Activated CD8-positive, alpha-beta T cell treated with anti-CD3 and anti-CD28 coated beads for 36 hours (primary cell): ENCODE results near the gene SHKBP1. TPM values are rescaled to one million over a fixed set of nuclear protein-coding genes. Genes with fewer than 3 reads are reported as not detected.

ENCODE experiments used
- ATAC-seq: fragments of 200-7000 bp; cut with Tn5 transposase; one replicate; pipeline ENCODE4 v1.10.0; 2021; ENCODE audit warnings: mild to moderate bottlenecking, moderate library complexity
- CTCF ChIA-PET: fragments of 350-600 bp; sonication (Branson Sonifier 250); formaldehyde crosslinking; loops from one replicate; lab custom pipeline; 2021; ENCODE audit warnings: antibody characterized with exemption; lab: Charles Lee
- POLR2A ChIA-PET: fragments of 350-600 bp; sonication (Branson Sonifier 250); formaldehyde crosslinking; loops from one replicate; lab custom pipeline; 2021; ENCODE audit warnings: antibody characterized with exemption; lab: Charles Lee
- DNase-seq: peaks from one replicate; pipeline ENCODE4 v3.0.0-alpha.2; 2020
- H3K27ac Mint-ChIP-seq: one replicate; pipeline ENCODE4 v1.8.0; 2021; ENCODE audit warnings: mild to moderate bottlenecking, mixed read lengths
- H3K27me3 Mint-ChIP-seq: one replicate; pipeline ENCODE4 v1.8.0; 2021; ENCODE audit warnings: mixed read lengths
- H3K36me3 Mint-ChIP-seq: one replicate; pipeline ENCODE4 v1.8.0; 2021; ENCODE audit warnings: low read depth, mixed read lengths
- H3K4me1 Mint-ChIP-seq: one replicate; pipeline ENCODE4 v1.8.0; 2021; ENCODE audit warnings: low read depth, mixed read lengths
- H3K4me3 Mint-ChIP-seq: one replicate; pipeline ENCODE4 v1.8.0; 2021; ENCODE audit warnings: mild to moderate bottlenecking, moderate library complexity, mixed read lengths
- H3K9me3 Mint-ChIP-seq: one replicate; pipeline ENCODE4 v1.8.0; 2021; ENCODE audit warnings: mixed read lengths
- intact Hi-C: fragments of 100-400 bp; cut with micrococcal nuclease; formaldehyde crosslinking; loops from one replicate; pipeline ENCODE4 v1.10.0; 2022
- total RNA-seq, 2 experiments: library from RNA; stranded (reverse); gene quantifications; one replicate each; pipeline ENCODE4 v1.2.3, GENCODE V29; 2021
- TF ChIP-seq, protein P1 (sequence below): fragments of 200-600 bp; IDR thresholded peaks from one replicate; pipeline ENCODE4 v1.8.0; 2022; ENCODE audit warnings: antibody characterized with exemption, mild to moderate bottlenecking

Gene SHKBP1
- total RNA-seq, 2 experiments from 2014 or later = 82.8 to 89.3 TPM

DNA sequence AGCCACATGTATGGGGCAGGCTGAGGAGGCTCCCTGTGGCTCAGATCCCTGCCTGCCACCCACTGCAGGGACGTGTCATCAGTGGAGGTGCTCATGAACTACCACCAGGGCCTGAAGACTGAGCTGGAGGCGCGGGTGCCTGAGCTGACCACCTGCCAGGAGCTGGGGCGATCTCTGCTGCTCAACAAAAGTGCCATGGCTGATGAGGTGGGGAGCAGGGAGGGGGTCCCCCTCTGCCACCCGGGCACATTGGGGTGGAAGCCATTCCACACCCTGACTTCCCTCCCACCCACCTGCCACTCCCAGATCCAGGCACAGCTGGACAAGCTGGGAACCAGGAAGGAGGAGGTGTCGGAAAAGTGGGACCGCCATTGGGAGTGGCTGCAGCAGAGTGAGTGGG is 11.3 kb upstream of the SHKBP1 start:
- ChIA-PET CTCF (no interaction called here), POLR2A (interaction anchor here (0.6 kb wide), 1 partner anchor 32 kb away, joined by 3 read pairs; no protein-coding TSS in a partner anchor)

DNA sequence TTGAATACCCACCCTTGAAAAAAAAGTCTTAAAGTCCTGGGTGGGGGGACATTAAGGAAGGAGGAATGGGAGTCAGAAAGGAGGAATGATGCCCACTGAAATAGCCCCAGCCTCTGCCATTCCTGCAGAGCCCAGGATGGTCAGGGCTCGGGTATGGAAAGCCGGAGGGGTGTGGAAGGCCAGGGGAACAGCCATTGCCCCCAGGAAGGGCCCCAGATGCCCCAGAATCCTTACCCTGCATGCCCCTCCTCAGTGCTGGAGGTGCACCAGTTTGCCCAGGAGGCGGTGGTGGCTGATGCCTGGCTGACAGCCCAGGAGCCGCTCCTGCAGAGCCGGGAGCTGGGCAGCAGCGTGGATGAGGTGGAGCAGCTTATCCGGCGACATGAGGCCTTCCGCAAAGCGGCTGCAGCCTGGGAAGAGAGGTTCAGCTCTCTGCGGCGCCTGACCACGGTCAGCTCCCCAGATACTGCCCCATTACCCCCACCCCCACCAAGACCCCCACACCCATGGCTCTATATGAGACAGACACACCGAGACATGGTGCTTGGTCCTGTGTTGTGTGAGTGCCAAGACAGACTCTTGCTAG is 10.7 kb upstream of the SHKBP1 start:
- Mint-ChIP-seq H3K9me3 (no peaks in the 10 kb centered on the region), H3K4me3 (no peak overlapping the region), H3K27me3 (peaks cover 41% of the 10 kb centered on the region), H3K36me3 (no peaks in the 10 kb centered on the region), H3K4me1 (peaks cover 13% of the 10 kb centered on the region), H3K27ac (no peak overlapping the region)
- ATAC-seq (no peak), DNase-seq (no peak)
- intact Hi-C loops = no loop called here
- TF ChIP-seq, protein P1, sequence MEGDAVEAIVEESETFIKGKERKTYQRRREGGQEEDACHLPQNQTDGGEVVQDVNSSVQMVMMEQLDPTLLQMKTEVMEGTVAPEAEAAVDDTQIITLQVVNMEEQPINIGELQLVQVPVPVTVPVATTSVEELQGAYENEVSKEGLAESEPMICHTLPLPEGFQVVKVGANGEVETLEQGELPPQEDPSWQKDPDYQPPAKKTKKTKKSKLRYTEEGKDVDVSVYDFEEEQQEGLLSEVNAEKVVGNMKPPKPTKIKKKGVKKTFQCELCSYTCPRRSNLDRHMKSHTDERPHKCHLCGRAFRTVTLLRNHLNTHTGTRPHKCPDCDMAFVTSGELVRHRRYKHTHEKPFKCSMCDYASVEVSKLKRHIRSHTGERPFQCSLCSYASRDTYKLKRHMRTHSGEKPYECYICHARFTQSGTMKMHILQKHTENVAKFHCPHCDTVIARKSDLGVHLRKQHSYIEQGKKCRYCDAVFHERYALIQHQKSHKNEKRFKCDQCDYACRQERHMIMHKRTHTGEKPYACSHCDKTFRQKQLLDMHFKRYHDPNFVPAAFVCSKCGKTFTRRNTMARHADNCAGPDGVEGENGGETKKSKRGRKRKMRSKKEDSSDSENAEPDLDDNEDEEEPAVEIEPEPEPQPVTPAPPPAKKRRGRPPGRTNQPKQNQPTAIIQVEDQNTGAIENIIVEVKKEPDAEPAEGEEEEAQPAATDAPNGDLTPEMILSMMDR = no peak
- ChIA-PET POLR2A (no interaction called here), CTCF (no interaction called here)

More for the DNA sequence above, 11.3 kb upstream of the SHKBP1 start:
- ATAC-seq (no peak), DNase-seq (no peak)
- Mint-ChIP-seq H3K27ac (no peak overlapping the region), H3K4me3 (no peak overlapping the region), H3K9me3 (no peaks in the 10 kb centered on the region), H3K4me1 (peaks cover 8% of the 10 kb centered on the region), H3K27me3 (peaks cover 41% of the 10 kb centered on the region), H3K36me3 (no peaks in the 10 kb centered on the region)
- TF ChIP-seq, protein P1 = no peak
- intact Hi-C loops = no loop called here

DNA sequence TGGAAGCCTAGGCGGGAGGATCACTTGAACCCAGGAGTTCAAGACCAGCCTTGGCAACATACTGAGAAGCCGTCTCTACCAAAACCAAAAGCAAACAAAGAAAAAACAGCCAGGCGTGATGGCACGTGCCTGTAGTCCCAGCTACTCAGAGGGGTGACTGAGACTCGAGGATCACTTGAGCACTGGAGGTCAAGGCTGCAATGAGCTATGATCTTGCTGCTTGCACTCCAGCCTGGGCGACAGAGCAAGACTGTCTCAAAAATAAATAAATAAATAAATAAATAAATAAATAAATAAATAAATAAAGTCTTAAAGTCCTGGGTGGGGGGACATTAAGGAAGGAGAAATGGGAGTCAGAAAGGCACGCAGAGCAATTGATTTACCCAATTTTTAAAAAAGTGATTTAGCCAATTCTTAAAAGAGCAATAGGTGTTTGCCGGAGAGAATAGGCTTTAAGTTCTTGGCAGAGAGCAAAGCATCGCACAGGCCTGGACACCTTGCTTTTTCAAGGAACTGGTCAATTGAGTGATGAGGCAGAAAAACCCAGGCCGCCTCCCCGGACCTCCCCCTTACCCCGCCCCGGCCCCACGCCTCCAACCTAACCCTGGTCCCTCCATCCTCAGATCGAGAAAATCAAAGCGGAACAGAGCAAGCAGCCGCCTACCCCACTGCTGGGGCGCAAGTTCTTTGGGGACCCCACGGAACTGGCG is 9.5 kb upstream of the SHKBP1 start:
- Mint-ChIP-seq H3K9me3 (no peaks in the 10 kb centered on the region), H3K27ac (no peak overlapping the region), H3K27me3 (peaks cover 37% of the 10 kb centered on the region), H3K4me1 (peaks cover 8% of the 10 kb centered on the region), H3K36me3 (no peaks in the 10 kb centered on the region), H3K4me3 (no peak overlapping the region)
- ChIA-PET POLR2A (no interaction called here), CTCF (interaction anchor here (1.2 kb wide), 1 partner anchor 18 kb away, joined by 3 read pairs; no protein-coding TSS in a partner anchor)
- intact Hi-C loops = no loop called here
- DNase-seq (no peak), ATAC-seq (no peak)
- TF ChIP-seq, protein P1 = no peak

DNA sequence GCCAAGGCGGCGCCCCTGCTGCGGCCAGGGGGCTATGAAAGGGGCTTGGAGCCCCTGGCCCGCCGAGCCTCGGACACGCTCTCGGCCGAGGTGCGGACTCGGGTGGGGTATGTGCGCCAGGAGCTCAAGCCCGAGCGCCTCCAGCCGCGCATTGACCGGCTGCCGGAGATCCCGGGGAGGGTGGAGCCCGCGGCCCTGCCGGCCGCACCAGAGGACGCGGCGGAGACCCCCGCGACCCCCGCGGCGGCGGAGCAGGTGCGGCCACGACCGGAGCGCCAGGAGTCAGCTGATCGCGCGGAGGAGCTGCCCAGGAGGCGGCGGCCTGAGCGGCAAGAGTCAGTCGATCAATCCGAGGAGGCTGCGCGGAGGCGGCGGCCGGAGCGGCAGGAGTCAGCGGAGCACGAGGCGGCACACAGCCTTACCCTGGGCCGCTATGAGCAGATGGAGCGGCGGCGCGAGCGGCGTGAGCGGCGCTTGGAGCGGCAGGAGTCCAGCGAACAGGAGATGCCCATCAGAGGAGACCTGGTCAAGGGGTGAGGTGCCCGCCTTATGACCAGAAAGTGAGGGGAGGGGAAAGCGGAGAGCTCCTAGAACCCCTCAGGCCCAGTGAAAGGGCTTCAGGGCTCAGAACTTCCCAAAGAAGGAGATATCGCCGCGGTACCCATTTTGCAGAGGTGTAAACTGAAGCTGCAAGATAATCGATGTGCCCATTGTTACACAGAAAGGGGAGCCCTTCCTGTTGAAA is 8.8 kb upstream of the SHKBP1 start:
- POLR2A ChIA-PET = no interaction called here

More for the DNA sequence above, 8.8 kb upstream of the SHKBP1 start:
- Mint-ChIP-seq H3K4me1 (peaks cover 8% of the 10 kb centered on the region), H3K27me3 (peaks cover 37% of the 10 kb centered on the region), H3K9me3 (no peaks in the 10 kb centered on the region), H3K27ac (no peak overlapping the region), H3K36me3 (no peaks in the 10 kb centered on the region), H3K4me3 (no peak overlapping the region)
- intact Hi-C loops = no loop called here
- CTCF ChIA-PET = interaction anchor here (1.0 to 1.2 kb wide), 2 partner anchors 19 to 30 kb away, joined by 3 read pairs; no protein-coding TSS in a partner anchor
- TF ChIP-seq, protein P1 = no peak
- ATAC-seq = no peak
- DNase-seq = no peak
